Tibial artery (tissue), 4 donors: ENCODE results near the gene NFKBIB.
"Not testable (repeated sequence)": the region's sequence is repeated elsewhere in the genome, so short reads cannot be mapped to it uniquely, and the experiment has no call there.

ENCODE experiments used
- DNase-seq, 2 donors: peaks; one replicate each; pipeline ENCODE4 v3.0.0-alpha.2; 2019
- H3K27ac ChIP-seq, 2 donors: fragments of 200-600 bp; sonication (generic) in 1 of 2; 1 replicate in 1 of 2; 2 replicates in 1 of 2; pipeline ENCODE4 v1.5.1; 2018 to 2019; ENCODE audit warnings: mild to moderate bottlenecking in 1 of 2
- H3K27me3 ChIP-seq, 2 donors: fragments of 200-600 bp; sonication (generic) in 1 of 2; one replicate each; pipeline versions ENCODE4 v1.5.1 to v1.6.0; 2016 to 2019
- H3K36me3 ChIP-seq, 3 donors: fragments of 200-600 bp; sonication (generic) in 2 of 3; one replicate each; pipeline ENCODE4 v1.5.1; 2016 to 2019; ENCODE audit warnings: mild to moderate bottlenecking in 2 of 3
- H3K4me1 ChIP-seq, 4 donors: fragments of 200-600 bp; sonication (generic) in 2 of 4; 1 replicate in 3 of 4; 2 replicates in 1 of 4; pipeline ENCODE4 v1.5.1; 2016 to 2019
- H3K4me3 ChIP-seq, 2 donors: fragments of 200-600 bp; sonication (generic) in 1 of 2; 1 replicate in 1 of 2; 2 replicates in 1 of 2; pipeline ENCODE4 v1.5.1; 2018 to 2019; ENCODE audit warnings: mild to moderate bottlenecking in 2 of 2
- H3K9me3 ChIP-seq, 3 donors: fragments of 200-600 bp; sonication (generic) in 1 of 3; one replicate each; pipeline ENCODE4 v1.5.1; 2016 to 2019
- CTCF ChIP-seq, 2 experiments: fragments of 200-600 bp in 1 of 2; fragments of 450-650 bp in 1 of 2; IDR thresholded peaks; one replicate each; pipeline ENCODE4 v1.5.1; 2017 to 2019; ENCODE audit warnings: antibody characterized with exemption in 2 of 2, mild to moderate bottlenecking in 1 of 2, moderate library complexity in 1 of 2
- intact Hi-C: fragments of 100-400 bp; cut with DNase I; formaldehyde crosslinking; loops from one replicate; pipeline ENCODE4 v1.15.0; 2023; ENCODE audit warnings: low total_unique reads

Gene NFKBIB

GRCh38 chr19:38852231-38853044, 47.3 kb upstream of the NFKBIB start:
- Histone ChIP-seq H3K9me3 (no peaks in the 10 kb centered on the region), H3K4me3 (peak overlapping the region; percentile 58 to 77), H3K36me3 (peaks cover 2 to 6% (median 2%) of the 10 kb centered on the region in 3 donors), H3K27me3 (no peaks in the 10 kb centered on the region), H3K4me1 (peaks cover 0 to 35% (median 25%) of the 10 kb centered on the region in 4 donors), H3K27ac (peak overlapping the region; percentile 91 to 97)
- intact Hi-C loops = no loop called here
- TF ChIP-seq CTCF (IDR thresholded peaks at IDR 0.05) = no peak
- DNase-seq = peak; percentile 57 to 83

- no peak for DNase-seq
- TF ChIP-seq CTCF (IDR thresholded peaks at IDR 0.05) = no peak
- intact Hi-C loops = no loop called here
- no peaks in the 10 kb centered on the region for H3K27me3 ChIP-seq
- no peaks in the 10 kb centered on the region for H3K9me3 ChIP-seq
- peaks cover 0 to 27% (median 18%) of the 10 kb centered on the region in 4 donors for H3K4me1 ChIP-seq
- peak overlapping the region; percentile 58 to 77 for H3K4me3 ChIP-seq
- no peaks in the 10 kb centered on the region for H3K36me3 ChIP-seq
- peak overlapping the region in 1 of 2 donors; percentile 97 for H3K27ac ChIP-seq
Measured at GRCh38 chr19:38853214-38853613, 46.6 kb upstream of the NFKBIB start.

- H3K27me3 ChIP-seq, H3K27ac ChIP-seq, DNase-seq, intact Hi-C loops, H3K4me3 ChIP-seq, H3K9me3 ChIP-seq, H3K36me3 ChIP-seq: not testable (repeated sequence)
- peaks cover 0 to 19% (median 10%) of the 10 kb centered on the region in 4 donors for H3K4me1 ChIP-seq
Measured at GRCh38 chr19:38854961-38855360, 44.8 kb upstream of the NFKBIB start.

GRCh38 chr19:38855751-38856150, 44.0 kb upstream of the NFKBIB start:
- intact Hi-C loops, H3K27ac ChIP-seq, H3K27me3 ChIP-seq, H3K4me3 ChIP-seq, H3K36me3 ChIP-seq, H3K9me3 ChIP-seq, DNase-seq: not testable (repeated sequence)
- peaks cover 0 to 18% (median 9%) of the 10 kb centered on the region in 4 donors for H3K4me1 ChIP-seq

- H3K27ac ChIP-seq = no peak overlapping the region
- intact Hi-C loops = no loop called here
- TF ChIP-seq CTCF (IDR thresholded peaks at IDR 0.05) = no peak
- peaks cover 0 to 9% (median 6%) of the 10 kb centered on the region in 4 donors for H3K4me1 ChIP-seq
- H3K9me3 ChIP-seq = no peaks in the 10 kb centered on the region
- H3K36me3 ChIP-seq = no peaks in the 10 kb centered on the region
- H3K27me3 ChIP-seq = peaks cover 0 to 3% of the 10 kb centered on the region in 2 donors
- no peak overlapping the region for H3K4me3 ChIP-seq
- DNase-seq = no peak
Measured at GRCh38 chr19:38856813-38857212, 43.0 kb upstream of the NFKBIB start.

- H3K9me3 ChIP-seq, H3K27ac ChIP-seq, H3K27me3 ChIP-seq, H3K4me3 ChIP-seq, DNase-seq, H3K36me3 ChIP-seq, intact Hi-C loops: not testable (repeated sequence)
- H3K4me1 ChIP-seq = peaks cover 0 to 12% (median 0%) of the 10 kb centered on the region in 4 donors
Measured at GRCh38 chr19:38859631-38860204, 40.1 kb upstream of the NFKBIB start.

- intact Hi-C loops = no loop called here
- no peak overlapping the region for H3K27ac ChIP-seq
Measured at GRCh38 chr19:38861368-38861767, 38.4 kb upstream of the NFKBIB start.

More at GRCh38 chr19:38861368-38861767, 38.4 kb upstream of the NFKBIB start:
- no peak for TF ChIP-seq CTCF (IDR thresholded peaks at IDR 0.05)
- peaks cover 0 to 12% (median 0%) of the 10 kb centered on the region in 4 donors for H3K4me1 ChIP-seq
- no peak for DNase-seq
- peaks cover 0 to 3% of the 10 kb centered on the region in 2 donors for H3K27me3 ChIP-seq
- no peak overlapping the region for H3K4me3 ChIP-seq
- no peaks in the 10 kb centered on the region for H3K9me3 ChIP-seq
- no peaks in the 10 kb centered on the region for H3K36me3 ChIP-seq
